Kidney capillary endothelial cell (primary cell): ENCODE data around the gene CTIF.
"Not testable (repeated sequence)": the region's sequence is repeated elsewhere in the genome, so short reads cannot be mapped to it uniquely, and the experiment has no call there.

ENCODE experiments used
- DNase-seq: peaks from one replicate; pipeline ENCODE4 v3.0.0-alpha.2; 2018; ENCODE audit warnings: low spot score

CTIF gene

DNA sequence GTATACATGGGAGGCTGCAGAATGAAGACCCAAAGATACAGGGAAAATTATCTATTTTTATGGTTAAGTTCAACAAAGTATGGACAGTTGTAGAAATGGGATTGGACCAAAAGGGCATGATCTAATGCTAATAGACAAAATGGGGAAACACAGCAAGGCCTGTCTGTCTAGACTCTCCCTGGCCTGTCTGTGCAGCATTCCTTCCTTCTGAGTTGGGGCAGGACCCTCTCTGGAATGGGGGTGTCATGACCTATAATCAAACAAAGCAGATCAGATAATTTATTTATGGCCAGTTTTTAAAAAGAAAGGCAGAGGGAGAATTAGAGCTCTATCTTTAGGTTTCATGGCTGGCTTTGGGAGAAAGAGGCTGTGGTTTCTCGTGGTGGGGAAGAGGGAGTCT is 104.4 kb downstream of the CTIF start:
- no peak for DNase-seq

DNA sequence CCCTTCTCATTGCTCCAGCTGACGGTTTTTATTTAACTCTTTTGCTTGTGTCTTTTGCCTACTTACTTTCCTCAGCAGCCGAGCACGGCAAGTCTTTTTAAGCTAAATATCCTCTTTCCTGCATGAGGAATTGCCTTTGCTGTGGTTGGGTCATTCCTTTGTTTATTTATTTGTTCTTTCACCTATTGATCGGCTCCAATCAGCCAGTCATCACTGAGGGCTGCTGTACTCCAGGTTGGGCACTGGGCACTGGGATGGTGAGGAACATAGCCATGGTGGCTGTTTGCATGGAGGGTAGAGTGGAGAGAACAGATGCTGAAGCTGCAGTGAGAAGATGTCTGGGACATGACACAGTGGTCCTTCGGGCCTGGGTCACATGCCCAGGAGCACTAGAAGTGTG is 105.2 kb downstream of the CTIF start:
- no peak for DNase-seq

DNA sequence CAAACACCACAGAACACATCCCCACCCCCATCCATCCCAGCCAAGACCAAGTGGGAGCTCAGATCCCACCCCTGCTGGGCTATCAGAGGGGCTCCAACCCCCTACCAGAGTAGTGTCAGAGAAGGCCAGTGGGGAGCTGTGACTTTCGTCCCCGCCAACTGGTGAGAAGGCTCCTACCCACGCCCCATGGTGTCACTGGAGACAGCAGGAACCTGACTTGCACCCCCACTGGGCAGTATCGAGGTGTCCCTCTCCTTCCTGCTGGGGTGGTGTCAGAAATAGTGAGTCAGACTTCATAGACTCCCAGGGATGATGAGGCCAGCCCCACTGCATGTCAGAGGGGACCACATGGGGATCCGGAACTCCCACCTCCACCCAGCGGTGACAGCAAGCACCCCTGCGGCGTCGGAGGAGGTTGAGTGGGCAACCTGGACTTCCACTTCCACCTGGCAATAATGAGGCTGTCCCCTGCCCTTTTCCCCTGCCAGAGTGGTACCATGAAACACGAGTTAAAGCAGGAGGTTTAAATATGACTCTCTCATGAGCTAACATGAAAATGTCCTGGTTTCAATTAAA is 106.7 kb downstream of the CTIF start:
- no peak for DNase-seq

DNA sequence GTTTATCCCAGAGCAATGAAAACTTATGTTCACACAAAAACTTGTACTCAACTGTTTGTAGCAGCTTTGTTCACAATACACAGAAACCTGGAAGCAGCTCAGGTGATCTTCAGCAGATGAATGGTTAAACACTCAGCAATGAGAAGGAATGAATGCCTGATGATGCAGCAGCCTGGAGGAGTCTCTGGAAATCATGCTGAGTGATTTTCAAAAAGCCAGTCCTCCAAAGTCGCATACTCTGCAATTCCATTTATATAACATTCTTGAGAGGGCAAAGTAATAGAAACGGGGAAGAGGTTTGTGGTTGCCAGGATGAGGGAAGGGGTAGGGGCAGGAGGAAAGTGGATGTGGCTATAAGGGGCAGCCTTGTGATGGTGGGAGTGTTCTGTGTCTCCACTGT is 108.1 kb downstream of the CTIF start:
- DNase-seq, result no peak

DNA sequence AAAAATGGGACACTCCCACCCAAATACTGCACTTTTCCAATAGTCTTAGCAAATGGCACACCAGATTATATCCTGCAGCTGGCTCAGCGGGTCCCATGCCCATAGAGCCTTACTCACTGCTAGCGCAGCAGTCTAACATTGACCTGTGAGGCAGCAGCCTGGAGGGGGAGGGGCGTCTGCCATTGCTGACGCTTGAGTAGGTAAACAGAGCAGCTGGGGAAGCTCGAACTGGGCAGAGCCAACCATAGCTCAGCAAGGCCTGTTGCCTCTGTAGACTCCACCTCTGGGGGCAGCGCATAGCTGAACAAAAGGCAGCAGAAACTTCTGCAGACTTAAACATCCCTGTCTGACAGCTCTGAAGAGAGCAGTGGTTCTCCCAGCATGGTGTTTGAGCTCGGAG is 110.4 kb downstream of the CTIF start:
- no peak for DNase-seq

DNA sequence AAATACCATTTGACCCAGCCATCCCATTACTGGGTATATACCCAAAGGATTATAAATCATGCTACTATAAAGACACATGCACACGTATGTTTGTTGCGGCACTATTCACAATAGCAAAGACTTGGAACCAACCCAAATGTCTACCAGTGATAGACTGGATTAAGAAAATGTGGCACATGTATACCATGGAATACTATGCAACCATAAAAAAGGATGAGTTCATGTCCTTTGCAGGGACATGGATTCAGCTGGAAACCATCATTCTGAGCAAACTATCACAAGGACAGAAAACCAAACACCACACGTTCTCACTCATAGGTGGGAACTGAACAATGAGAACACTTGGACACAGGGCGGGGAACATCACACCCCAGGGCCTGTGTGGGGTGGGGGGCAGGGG is 115.8 kb downstream of the CTIF start:
- DNase-seq, result not testable (repeated sequence)

DNA sequence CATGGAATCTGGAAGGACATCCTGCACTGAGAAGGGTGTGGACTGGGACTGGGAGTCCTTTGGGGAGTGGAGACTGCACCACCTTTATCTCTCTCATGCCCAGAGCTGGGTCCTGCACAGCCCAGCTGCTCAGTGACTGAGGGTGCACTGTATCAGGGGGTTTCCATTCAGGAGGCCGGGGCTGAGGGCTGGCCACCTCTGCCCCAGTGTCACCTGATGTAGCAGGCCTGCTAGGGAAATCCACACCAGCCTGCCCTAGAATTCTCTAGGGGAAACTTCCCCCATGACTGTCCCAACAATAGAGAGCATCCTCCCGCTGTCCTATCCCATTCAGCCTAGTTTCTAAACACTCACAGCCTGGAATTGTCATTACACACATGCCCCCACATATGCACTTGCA is 116.7 kb downstream of the CTIF start:
- no peak for DNase-seq

DNA sequence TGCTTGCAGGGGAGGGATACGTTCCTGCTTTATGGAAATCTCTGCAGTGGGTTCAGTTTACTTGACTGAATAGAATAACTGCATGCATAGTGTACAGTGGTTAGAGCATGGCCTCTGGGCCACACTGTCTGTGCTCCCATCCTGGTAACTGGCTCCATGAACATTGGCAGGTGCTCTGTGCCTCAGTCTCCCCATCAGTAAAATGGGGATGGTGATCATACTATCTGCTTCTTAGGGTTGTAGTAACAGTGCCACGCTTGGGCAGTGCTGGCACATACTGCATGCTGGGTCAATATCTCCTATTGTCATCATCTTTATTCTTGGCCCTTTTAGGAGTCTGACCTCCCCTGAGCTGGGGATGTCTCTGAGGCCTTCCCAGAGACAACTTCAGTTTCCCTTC is 117.3 kb downstream of the CTIF start:
- no peak for DNase-seq

DNA sequence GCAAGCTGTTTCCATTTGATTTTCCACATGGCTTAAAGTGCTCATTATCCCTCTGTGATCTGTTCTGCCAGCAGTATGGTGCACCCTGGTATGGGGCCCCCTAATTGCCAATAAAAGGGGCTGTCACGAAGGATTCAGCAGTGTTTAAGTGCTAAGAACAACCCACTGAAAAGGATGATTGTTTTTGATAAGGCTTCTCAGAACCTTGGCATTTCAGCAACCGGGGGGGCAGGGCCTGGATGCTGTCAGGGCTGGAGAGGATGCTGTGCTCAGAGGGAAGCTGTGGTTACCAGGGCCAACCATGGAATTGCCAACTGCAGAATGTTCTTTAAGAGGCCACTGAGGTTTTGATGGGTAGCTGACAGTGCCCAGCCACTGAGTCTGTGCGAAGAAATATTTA is 117.8 kb downstream of the CTIF start:
- no peak for DNase-seq

DNA sequence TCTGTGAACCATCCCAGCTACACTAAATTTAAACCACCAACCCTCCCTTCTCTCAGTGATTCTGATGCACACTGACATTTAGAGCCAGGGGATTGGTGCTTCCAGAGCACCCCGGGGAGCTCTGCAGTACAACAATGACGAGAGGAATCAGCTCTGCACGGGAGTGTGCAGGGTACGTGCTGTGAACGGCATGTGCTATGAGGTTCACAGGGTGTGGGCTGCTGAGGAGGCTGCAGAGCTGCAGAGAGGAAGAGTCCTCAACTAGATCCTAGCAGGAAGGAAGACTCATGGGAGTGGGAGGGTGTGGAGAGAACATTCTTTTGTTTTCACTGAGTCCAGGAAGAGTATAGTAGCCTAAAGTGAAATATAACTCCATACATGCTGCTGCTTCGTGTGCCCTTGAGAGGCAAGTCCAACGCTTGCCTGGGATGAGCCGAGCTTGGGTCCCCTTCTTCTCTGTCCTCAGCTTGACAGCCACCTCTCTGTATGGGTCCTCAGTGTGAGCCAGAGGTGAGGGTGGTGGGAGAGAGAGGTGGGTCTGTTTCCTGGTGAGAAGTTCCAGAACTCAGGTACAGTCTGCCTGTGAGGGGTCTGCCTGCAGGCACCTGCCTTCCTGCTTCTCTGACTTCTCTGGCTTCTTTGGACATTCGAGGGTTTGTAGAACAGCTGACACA is 118.8 kb downstream of the CTIF start:
- DNase-seq, result no peak

DNA sequence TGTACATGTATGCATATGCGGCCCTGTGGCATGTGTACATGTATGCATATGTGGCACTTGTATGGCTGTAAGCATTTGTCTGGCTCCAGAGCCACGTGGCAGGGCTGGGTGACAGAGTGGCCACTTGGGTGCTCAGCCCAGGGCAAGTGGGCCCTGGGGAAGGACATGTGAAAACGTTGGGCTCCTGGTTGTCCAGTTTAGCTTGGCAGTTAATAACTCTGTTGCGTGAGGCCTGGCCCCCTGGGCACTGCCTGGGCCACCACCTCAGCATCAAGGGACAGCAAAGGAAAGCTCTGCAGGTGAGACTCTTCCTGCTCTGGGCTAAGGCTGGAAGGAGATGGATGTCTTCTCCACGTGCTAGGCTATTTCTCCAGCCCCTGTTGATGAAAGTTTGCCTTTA is 119.9 kb downstream of the CTIF start:
- no peak for DNase-seq

DNA sequence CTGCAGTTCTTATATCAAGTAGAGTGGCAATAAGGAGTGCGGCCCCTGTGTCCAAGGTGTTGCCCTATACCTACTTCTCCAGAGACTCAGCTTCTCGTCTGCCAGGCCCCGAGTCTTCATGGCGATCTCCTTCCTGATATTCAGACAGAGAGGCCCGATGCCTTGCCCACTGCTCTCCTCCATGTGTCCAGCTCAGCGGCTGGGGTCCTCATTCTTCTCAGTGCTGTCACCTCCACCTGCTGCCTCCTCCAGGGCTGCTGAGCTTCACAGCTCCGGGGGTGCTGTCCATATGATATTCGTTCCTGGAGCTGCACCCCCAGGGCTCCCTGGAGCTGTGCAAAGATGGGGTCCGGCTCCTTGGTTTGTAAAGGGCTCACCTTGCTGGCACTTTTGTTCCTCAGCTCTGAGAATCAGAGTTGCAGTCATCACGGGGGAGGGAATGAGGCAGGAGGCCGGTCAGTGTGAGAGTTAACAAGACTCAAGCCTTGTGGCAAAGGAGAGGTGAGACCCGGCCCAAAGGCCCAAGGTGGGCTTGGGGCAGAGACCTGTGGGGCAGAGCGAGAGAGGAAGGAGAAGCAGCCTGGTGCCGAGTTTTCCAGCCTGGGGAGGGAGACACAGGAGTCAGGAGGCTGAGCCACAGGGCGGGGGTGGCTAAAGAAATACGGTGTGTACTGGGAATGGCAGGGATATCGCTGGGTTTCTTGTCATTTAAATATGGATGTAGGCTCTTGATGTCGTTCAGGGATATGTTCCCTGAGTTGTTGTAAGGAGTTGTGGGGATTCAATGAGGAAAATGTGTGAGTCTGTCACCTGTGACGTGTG is 120.6 kb downstream of the CTIF start:
- DNase-seq, result no peak

DNA sequence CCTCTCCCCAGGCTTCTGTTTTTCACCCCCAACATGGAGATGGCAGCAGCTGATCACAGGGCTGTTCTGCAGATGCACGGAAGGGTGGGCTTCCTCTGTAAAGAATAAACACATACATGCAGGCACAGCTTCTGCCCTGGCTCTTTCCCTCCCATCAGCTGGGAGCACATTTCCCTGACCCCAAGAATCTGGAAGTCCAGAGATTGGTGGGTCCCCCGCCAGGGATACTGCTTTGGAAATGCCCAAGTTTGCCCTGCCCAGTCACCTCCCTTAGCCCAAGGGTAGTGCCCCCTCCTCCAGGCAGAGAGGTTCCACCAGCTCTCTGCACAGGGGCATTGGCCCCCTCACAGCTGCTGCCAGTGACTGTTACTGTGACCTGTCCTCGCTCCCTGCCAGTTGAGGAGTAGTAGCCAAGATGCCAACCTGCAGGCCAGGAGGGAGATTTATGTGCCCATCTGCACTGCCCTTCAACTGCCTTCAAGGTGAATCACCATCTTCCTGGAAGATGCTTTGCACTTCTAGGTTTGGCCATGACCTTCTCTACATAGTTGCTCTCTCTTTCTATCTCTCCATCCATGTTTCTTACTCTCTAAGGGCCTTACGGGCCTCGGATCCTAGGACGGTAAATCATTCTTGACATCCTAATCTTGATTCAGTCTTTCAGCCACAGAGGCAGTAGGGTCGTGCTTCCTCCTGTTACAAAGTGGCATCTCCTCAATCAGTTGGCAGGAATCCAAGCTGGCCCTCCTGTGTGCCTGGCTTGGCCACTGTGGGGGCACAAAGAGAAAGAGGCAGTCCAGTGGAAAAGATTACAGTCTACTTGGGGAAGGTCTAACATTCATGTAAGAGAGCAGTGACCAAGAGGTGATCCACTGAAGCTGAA is 121.8 kb downstream of the CTIF start:
- no peak for DNase-seq

DNA sequence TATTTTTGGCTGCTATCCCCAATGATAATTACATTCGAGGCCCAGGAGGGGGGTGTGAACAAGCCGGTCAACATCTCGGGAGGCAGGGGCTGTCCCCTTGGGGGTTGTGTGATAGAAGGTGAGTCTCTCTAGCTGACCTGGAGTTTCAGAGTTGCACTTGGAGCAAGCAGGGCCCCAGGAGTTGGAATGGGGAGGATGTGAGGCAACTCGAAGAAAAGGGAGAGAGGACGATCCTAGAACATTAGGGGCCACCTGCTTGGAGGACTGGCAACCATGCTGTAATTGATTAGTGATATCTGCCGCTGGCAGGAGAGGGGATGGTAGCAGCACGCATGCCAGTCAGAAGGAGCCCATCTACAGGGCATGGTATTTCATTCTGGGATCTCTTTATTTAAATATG is 122.6 kb downstream of the CTIF start:
- DNase-seq, result no peak

DNA sequence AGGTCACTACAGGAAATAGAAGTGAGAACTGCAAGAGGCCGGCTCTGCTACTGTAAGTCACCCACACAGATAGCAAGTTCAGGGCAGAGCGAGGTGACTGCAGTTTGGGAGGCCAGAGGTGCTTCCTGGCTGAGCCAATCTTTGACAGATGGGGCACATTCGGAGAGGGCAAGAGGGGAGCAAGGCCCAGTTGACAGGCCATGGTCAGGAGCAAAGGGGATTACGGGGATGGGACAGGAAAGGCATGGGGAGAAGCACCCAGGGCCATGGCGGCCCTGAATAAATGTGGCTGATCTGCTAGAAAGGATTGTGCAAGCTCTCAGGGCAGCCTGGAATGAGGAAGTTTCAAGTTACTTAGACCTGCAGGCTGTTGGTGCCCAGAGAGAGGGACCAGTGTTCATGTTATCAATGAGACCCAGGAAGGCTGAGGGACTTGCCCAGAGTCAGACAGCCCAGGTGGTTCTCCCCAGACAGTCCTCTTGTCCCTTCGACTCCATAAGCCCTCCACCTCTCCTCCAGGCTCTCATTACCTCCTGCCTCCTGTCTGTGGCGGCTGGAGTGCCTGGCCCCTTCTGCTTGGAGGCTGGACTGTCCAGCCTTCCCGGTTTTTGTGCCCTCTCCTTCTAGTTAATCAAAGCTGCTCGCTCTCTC is 123.3 kb downstream of the CTIF start:
- no peak for DNase-seq

DNA sequence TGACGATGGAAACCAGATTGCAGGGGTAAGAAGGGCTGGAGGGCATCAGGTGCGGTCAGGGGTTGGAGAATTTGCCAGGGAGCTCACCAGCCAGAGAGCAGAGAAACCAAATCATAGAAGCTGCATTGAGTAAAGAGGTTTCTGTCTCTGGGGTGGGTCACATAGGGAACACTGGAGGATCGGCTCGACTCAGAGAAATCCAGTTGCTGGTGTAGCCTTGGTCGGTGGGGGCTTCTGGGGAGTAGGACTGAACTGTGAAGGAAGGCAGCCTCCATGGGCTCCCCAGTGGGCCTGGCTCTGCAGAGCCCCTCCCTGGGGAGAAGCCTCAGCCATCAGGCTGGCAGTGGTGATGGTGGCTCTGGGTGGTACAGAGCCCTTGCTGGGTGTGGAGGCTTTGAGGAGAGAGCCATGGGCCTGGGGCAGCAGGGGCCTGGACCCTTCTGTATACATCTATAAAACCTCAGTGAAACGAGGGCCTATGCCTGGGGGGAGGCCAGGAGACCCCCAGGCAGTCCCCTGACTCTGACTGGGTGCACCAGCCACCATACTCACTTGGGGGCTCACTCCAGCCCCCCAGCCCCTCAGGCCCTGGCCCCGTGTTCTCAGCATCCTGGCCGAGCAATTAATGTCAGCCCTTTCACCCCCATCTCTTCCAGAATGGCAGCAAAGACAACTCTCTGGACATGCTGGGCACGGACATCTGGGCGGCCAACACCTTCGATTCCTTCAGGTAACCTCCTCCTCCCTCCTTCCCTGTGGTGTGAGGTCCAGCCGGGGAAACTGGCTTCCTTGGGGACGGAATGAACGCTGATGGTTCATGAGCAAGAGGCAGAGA is 124.5 kb downstream of the CTIF start:
- no peak for DNase-seq

DNA sequence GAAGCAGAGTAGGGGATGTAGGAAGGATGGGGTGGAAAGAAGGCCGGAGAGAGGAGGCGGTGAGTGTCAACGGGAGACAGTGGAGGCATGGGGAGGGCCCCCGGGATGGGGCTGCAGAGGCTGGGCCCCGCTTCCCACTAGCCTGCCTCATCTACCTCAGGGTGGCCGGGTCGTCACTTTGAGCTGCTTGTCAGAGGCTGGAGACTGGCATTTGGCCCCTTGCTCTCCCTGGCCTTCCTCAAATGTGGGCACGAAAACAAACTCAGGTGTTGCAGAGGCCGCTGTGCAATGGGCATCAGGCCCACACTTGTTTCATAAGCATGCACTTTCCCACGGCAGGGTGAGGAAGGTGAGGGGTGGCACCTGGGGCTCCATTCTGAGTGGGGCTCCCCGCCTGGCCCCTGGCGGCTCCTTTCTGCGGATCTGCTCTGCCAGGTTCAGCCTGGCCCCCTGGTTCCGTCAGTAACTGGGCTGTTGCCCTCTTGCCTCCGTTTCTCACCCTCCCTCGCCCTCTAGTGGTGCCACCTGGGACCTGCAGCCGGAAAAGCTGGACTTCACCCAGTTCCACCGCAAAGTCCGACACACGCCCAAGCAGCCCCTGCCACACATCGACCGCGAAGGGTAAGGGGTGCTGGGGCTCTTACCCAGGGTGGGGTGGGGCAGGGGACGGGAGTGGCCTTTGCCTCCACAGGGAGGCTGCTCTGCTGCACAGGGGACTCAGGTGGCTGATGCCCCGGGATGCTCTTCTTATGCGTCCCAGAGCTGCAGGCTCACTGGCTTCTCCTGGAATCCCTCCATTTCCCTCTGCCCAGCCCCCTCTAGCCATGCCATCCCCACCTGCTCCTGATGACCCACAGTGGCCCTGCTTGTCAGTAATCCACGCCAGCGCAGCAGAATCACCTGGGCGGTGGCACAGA is 125.4 kb downstream of the CTIF start:
- DNase-seq, result peak; percentile 37

DNA sequence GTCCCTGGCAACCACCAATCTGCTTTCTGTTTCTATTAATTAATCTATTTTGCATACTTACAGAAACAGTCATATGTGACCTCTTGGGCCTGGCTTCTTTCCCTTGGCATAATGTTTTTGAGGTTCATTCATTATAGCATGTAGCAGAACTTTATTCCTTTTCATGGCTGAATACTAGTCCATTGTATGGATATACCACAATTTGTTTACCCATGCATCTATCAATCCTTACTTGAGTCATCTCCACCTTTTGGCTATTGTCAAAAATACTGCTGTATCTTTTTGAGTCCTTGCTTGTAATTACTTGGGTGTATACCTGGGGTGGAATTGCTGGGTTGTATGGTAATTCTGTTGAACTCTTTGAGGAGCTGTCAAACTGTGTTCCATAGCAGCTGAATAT is 126.8 kb downstream of the CTIF start:
- DNase-seq, result no peak

DNA sequence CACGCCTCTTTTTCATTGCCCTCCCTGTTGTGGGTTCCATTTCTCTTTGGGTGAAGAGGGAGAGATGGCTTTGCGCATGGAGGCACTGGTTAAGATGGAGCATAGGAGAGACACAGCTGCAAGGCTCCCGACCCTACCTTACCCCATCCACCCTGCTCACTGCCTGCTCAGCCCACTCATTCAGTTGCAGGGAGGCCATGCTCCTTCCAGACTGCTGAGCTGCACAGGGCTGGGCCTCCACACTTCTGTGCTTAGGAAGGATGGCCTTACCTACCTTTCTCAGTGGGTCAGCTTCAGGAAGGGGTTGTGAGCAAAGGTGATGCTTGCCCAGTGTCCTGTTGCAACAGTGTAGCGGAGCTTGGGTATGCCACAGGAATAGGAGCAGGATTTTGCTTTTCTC is 127.8 kb downstream of the CTIF start:
- no peak for DNase-seq
